HEK293 (cell line): ENCODE measurements around the gene ARHGAP35.

Experiments used
- EGR2 ChIP-seq: fragments of 450-650 bp; formaldehyde crosslinking; IDR thresholded peaks from 2 replicates; pipeline ENCODE4 v1.5.1; 2016; ENCODE audit warnings: low read depth, missing biosample characterization, missing genetic modification characterization
- GLIS2 ChIP-seq: fragments of 450-650 bp; formaldehyde crosslinking; IDR thresholded peaks from 2 replicates; pipeline ENCODE4 v1.5.1; 2016; ENCODE audit warnings: missing biosample characterization, missing genetic modification characterization
- KLF1 ChIP-seq: fragments of 450-650 bp; formaldehyde crosslinking; IDR thresholded peaks from 2 replicates; pipeline ENCODE4 v1.5.1; 2016; ENCODE audit warnings: missing biosample characterization, missing genetic modification characterization
- KLF9 ChIP-seq: fragments of 450-650 bp; formaldehyde crosslinking; IDR thresholded peaks from 2 replicates; pipeline ENCODE4 v1.5.1; 2016; ENCODE audit warnings: missing biosample characterization, missing genetic modification characterization, low read depth
- SCRT2 ChIP-seq: fragments of 450-650 bp; formaldehyde crosslinking; IDR thresholded peaks from 2 replicates; pipeline ENCODE4 v1.5.1; 2016; ENCODE audit warnings: missing biosample characterization, missing genetic modification characterization
- ZBTB20 ChIP-seq: fragments of 450-650 bp; formaldehyde crosslinking; IDR thresholded peaks from 2 replicates; pipeline ENCODE4 v1.5.1; 2016; ENCODE audit warnings: missing biosample characterization, missing genetic modification characterization
- ZFHX2 ChIP-seq: fragments of 450-650 bp; formaldehyde crosslinking; conservative IDR thresholded peaks from 2 replicates; pipeline ENCODE4 v1.5.1; 2016; ENCODE audit warnings: missing biosample characterization, missing genetic modification characterization
- ZNF121 ChIP-seq: fragments of 450-650 bp; formaldehyde crosslinking; IDR thresholded peaks from 2 replicates; pipeline ENCODE4 v1.5.1; 2016; ENCODE audit warnings: missing biosample characterization, missing genetic modification characterization
- ZNF140 ChIP-seq: fragments of 450-650 bp; formaldehyde crosslinking; IDR thresholded peaks from 2 replicates; pipeline ENCODE4 v1.5.1; 2016; ENCODE audit warnings: missing biosample characterization, missing genetic modification characterization
- ZNF223 ChIP-seq: fragments of 450-650 bp; formaldehyde crosslinking; IDR thresholded peaks from 2 replicates; pipeline ENCODE4 v1.5.1; 2016; ENCODE audit warnings: missing biosample characterization, missing genetic modification characterization
- ZNF324 ChIP-seq: fragments of 450-650 bp; formaldehyde crosslinking; IDR thresholded peaks from 2 replicates; pipeline ENCODE4 v1.5.1; 2016; ENCODE audit warnings: missing biosample characterization, missing genetic modification characterization
- ZNF394 ChIP-seq: fragments of 450-650 bp; formaldehyde crosslinking; IDR thresholded peaks from 2 replicates; pipeline ENCODE4 v1.5.1; 2016; ENCODE audit warnings: missing biosample characterization, missing genetic modification characterization, mild to moderate bottlenecking, moderate library complexity, borderline replicate concordance
- ZNF585B ChIP-seq: fragments of 450-650 bp; formaldehyde crosslinking; IDR thresholded peaks from 2 replicates; pipeline ENCODE4 v1.5.1; 2016; ENCODE audit warnings: missing biosample characterization, missing genetic modification characterization
- ZNF600 ChIP-seq: fragments of 450-650 bp; formaldehyde crosslinking; IDR thresholded peaks from 2 replicates; pipeline ENCODE4 v1.5.1; 2016; ENCODE audit warnings: missing biosample characterization, missing genetic modification characterization
- ZNF626 ChIP-seq: fragments of 450-650 bp; sonication (Bioruptor Pico); formaldehyde crosslinking; IDR thresholded peaks from 2 replicates; pipeline ENCODE4 v1.5.1; 2018; ENCODE audit warnings: missing biosample characterization, missing genetic modification characterization, inconsistent platforms
- ZNF660 ChIP-seq: fragments of 450-650 bp; IDR thresholded peaks from 2 replicates; pipeline ENCODE4 v1.5.1; 2018; ENCODE audit warnings: missing biosample characterization, mild to moderate bottlenecking, missing genetic modification characterization
- ZNF76 ChIP-seq: fragments of 450-650 bp; formaldehyde crosslinking; IDR thresholded peaks from 2 replicates; pipeline ENCODE4; 2016; ENCODE audit warnings: low read depth, missing biosample characterization, missing genetic modification characterization, borderline replicate concordance
- ZNF843 ChIP-seq: fragments of 450-650 bp; formaldehyde crosslinking; IDR thresholded peaks from 2 replicates; pipeline ENCODE4 v1.5.1; 2016; ENCODE audit warnings: missing biosample characterization, missing genetic modification characterization
- TF ChIP-seq, protein P1 (sequence below): fragments of 450-650 bp; IDR thresholded peaks from 2 replicates; pipeline ENCODE4 v1.5.1; 2018; ENCODE audit warnings: missing biosample characterization, missing genetic modification characterization
- TF ChIP-seq, protein P2 (sequence below): fragments of 450-650 bp; formaldehyde crosslinking; IDR thresholded peaks from 2 replicates; pipeline ENCODE4 v1.5.1; 2016; ENCODE audit warnings: missing biosample characterization, missing genetic modification characterization
- TF ChIP-seq, protein P3 (sequence below): fragments of 450-650 bp; formaldehyde crosslinking; IDR thresholded peaks from 2 replicates; pipeline ENCODE4 v1.5.1; 2016; ENCODE audit warnings: missing biosample characterization, missing genetic modification characterization
- TF ChIP-seq, protein P4 (sequence below): fragments of 450-650 bp; formaldehyde crosslinking; IDR thresholded peaks from 2 replicates; pipeline ENCODE4 v1.5.1; 2016; ENCODE audit warnings: missing biosample characterization, missing genetic modification characterization
- TF ChIP-seq, protein P5 (sequence below): fragments of 450-650 bp; formaldehyde crosslinking; IDR thresholded peaks from 2 replicates; pipeline ENCODE4 v1.5.1; 2017; ENCODE audit warnings: missing biosample characterization, missing genetic modification characterization
- TF ChIP-seq, protein P6 (sequence below): fragments of 450-650 bp; formaldehyde crosslinking; IDR thresholded peaks from 2 replicates; pipeline ENCODE4 v1.5.1; 2017; ENCODE audit warnings: missing biosample characterization, missing genetic modification characterization

Gene ARHGAP35

GRCh38 chr19:46850228-46851203 lies 10.3 kb upstream of the ARHGAP35 start, which contains the start of gene AP2S1 (continued):
- TF ChIP-seq, protein P1, sequence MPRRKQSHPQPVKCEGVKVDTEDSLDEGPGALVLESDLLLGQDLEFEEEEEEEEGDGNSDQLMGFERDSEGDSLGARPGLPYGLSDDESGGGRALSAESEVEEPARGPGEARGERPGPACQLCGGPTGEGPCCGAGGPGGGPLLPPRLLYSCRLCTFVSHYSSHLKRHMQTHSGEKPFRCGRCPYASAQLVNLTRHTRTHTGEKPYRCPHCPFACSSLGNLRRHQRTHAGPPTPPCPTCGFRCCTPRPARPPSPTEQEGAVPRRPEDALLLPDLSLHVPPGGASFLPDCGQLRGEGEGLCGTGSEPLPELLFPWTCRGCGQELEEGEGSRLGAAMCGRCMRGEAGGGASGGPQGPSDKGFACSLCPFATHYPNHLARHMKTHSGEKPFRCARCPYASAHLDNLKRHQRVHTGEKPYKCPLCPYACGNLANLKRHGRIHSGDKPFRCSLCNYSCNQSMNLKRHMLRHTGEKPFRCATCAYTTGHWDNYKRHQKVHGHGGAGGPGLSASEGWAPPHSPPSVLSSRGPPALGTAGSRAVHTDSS (tag by site-specific recombination) = peak; percentile 9; the same call in 1 of the 2 replicates
- TF ChIP-seq ZNF140 (no peak), SCRT2 (tag by site-specific recombination) (peak; percentile 30; the same call in 1 of the 2 replicates), ZNF660 (tag by site-specific recombination) (peak; percentile 45; the same call in 1 of the 2 replicates), ZNF843 (tag by site-specific recombination) (0 out of 2 replicates have a peak, but pooled peaks have one; percentile 65), ZNF626 (tag by site-specific recombination) (no peak), ZNF394 (tag by site-specific recombination) (0 out of 2 replicates have a peak, but pooled peaks have one; percentile 33), EGR2 (tag by site-specific recombination) (peak; percentile 62), KLF1 (peak; percentile 68), KLF9 (tag by site-specific recombination) (peak; percentile 67), ZNF121 (0 out of 2 replicates have a peak, but pooled peaks have one; percentile 34), ZBTB20 (tag by site-specific recombination) (peak; percentile 97), GLIS2 (tag by site-specific recombination) (peak; percentile 85), ZNF324 (tag by site-specific recombination) (peak; percentile 26; the same call in 1 of the 2 replicates), ZNF223 (0 out of 2 replicates have a peak, but pooled peaks have one; percentile 43), ZNF600 (tag by site-specific recombination) (peak; percentile 98), ZFHX2 (tag by site-specific recombination) (0 out of 2 replicates have a peak, but pooled peaks have one; percentile 52), ZNF585B (no peak), ZNF76 (tag by site-specific recombination) (peak; percentile 100)
- TF ChIP-seq, protein P2, sequence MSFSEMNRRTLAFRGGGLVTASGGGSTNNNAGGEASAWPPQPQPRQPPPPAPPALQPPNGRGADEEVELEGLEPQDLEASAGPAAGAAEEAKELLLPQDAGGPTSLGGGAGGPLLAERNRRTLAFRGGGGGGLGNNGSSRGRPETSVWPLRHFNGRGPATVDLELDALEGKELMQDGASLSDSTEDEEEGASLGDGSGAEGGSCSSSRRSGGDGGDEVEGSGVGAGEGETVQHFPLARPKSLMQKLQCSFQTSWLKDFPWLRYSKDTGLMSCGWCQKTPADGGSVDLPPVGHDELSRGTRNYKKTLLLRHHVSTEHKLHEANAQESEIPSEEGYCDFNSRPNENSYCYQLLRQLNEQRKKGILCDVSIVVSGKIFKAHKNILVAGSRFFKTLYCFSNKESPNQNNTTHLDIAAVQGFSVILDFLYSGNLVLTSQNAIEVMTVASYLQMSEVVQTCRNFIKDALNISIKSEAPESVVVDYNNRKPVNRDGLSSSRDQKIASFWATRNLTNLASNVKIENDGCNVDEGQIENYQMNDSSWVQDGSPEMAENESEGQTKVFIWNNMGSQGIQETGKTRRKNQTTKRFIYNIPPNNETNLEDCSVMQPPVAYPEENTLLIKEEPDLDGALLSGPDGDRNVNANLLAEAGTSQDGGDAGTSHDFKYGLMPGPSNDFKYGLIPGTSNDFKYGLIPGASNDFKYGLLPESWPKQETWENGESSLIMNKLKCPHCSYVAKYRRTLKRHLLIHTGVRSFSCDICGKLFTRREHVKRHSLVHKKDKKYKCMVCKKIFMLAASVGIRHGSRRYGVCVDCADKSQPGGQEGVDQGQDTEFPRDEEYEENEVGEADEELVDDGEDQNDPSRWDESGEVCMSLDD (tag by site-specific recombination) = peak; percentile 88
- TF ChIP-seq, protein P3, sequence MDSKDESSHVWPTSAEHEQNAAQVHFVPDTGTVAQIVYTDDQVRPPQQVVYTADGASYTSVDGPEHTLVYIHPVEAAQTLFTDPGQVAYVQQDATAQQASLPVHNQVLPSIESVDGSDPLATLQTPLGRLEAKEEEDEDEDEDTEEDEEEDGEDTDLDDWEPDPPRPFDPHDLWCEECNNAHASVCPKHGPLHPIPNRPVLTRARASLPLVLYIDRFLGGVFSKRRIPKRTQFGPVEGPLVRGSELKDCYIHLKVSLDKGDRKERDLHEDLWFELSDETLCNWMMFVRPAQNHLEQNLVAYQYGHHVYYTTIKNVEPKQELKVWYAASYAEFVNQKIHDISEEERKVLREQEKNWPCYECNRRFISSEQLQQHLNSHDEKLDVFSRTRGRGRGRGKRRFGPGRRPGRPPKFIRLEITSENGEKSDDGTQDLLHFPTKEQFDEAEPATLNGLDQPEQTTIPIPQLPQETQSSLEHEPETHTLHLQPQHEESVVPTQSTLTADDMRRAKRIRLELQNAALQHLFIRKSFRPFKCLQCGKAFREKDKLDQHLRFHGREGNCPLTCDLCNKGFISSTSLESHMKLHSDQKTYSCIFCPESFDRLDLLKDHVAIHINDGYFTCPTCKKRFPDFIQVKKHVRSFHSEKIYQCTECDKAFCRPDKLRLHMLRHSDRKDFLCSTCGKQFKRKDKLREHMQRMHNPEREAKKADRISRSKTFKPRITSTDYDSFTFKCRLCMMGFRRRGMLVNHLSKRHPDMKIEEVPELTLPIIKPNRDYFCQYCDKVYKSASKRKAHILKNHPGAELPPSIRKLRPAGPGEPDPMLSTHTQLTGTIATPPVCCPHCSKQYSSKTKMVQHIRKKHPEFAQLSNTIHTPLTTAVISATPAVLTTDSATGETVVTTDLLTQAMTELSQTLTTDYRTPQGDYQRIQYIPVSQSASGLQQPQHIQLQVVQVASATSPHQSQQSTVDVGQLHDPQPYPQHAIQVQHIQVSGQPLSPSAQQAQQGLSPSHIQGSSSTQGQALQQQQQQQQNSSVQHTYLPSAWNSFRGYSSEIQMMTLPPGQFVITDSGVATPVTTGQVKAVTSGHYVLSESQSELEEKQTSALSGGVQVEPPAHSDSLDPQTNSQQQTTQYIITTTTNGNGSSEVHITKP (tag by site-specific recombination) = peak; percentile 82
- TF ChIP-seq, protein P4, sequence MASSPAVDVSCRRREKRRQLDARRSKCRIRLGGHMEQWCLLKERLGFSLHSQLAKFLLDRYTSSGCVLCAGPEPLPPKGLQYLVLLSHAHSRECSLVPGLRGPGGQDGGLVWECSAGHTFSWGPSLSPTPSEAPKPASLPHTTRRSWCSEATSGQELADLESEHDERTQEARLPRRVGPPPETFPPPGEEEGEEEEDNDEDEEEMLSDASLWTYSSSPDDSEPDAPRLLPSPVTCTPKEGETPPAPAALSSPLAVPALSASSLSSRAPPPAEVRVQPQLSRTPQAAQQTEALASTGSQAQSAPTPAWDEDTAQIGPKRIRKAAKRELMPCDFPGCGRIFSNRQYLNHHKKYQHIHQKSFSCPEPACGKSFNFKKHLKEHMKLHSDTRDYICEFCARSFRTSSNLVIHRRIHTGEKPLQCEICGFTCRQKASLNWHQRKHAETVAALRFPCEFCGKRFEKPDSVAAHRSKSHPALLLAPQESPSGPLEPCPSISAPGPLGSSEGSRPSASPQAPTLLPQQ (tag by site-specific recombination) = peak; percentile 92
- TF ChIP-seq, protein P5, sequence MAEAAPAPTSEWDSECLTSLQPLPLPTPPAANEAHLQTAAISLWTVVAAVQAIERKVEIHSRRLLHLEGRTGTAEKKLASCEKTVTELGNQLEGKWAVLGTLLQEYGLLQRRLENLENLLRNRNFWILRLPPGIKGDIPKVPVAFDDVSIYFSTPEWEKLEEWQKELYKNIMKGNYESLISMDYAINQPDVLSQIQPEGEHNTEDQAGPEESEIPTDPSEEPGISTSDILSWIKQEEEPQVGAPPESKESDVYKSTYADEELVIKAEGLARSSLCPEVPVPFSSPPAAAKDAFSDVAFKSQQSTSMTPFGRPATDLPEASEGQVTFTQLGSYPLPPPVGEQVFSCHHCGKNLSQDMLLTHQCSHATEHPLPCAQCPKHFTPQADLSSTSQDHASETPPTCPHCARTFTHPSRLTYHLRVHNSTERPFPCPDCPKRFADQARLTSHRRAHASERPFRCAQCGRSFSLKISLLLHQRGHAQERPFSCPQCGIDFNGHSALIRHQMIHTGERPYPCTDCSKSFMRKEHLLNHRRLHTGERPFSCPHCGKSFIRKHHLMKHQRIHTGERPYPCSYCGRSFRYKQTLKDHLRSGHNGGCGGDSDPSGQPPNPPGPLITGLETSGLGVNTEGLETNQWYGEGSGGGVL (tag by site-specific recombination) = peak; percentile 99
- TF ChIP-seq, protein P6, sequence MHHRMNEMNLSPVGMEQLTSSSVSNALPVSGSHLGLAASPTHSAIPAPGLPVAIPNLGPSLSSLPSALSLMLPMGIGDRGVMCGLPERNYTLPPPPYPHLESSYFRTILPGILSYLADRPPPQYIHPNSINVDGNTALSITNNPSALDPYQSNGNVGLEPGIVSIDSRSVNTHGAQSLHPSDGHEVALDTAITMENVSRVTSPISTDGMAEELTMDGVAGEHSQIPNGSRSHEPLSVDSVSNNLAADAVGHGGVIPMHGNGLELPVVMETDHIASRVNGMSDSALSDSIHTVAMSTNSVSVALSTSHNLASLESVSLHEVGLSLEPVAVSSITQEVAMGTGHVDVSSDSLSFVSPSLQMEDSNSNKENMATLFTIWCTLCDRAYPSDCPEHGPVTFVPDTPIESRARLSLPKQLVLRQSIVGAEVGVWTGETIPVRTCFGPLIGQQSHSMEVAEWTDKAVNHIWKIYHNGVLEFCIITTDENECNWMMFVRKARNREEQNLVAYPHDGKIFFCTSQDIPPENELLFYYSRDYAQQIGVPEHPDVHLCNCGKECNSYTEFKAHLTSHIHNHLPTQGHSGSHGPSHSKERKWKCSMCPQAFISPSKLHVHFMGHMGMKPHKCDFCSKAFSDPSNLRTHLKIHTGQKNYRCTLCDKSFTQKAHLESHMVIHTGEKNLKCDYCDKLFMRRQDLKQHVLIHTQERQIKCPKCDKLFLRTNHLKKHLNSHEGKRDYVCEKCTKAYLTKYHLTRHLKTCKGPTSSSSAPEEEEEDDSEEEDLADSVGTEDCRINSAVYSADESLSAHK (tag by site-specific recombination) = 0 out of 2 replicates have a peak, but pooled peaks have one; percentile 12
